T1000 (cell line): ENCODE results near the gene RETREG1.
"Not testable (repeated sequence)": the region's sequence is repeated elsewhere in the genome, so short reads cannot be mapped to it uniquely, and the experiment has no call there.

Source experiments
- DNase-seq: peaks from one replicate; lab custom pipeline; 2025; ENCODE audit warnings: mixed read lengths; lab: John Stamatoyannopoulos, UW

Gene RETREG1

GRCh38 chr5:16616536-16617273, at the start of gene RETREG1:
TSS of gene RETREG1 (minus strand) at chr5:16616997. CDS start at chr5:16616971, 26 bp downstream.
- DNase-seq = peak; percentile 56

GRCh38 chr5:16666130-16666882, 49.5 kb upstream of the RETREG1 start:
- DNase-seq = no peak

GRCh38 chr5:16665601-16666000, 48.8 kb upstream of the RETREG1 start:
- no peak for DNase-seq

GRCh38 chr5:16664368-16664767, 47.6 kb upstream of the RETREG1 start:
- DNase-seq = no peak

- no peak for DNase-seq
Measured at GRCh38 chr5:16663840-16664239, 47.0 kb upstream of the RETREG1 start.

GRCh38 chr5:16661713-16662112, 44.9 kb upstream of the RETREG1 start:
- DNase-seq = no peak

- no peak for DNase-seq
Measured at GRCh38 chr5:16660982-16661381, 44.2 kb upstream of the RETREG1 start.

GRCh38 chr5:16659536-16659935, 42.7 kb upstream of the RETREG1 start:
- no peak for DNase-seq

GRCh38 chr5:16656561-16657191, 39.9 kb upstream of the RETREG1 start:
- no peak for DNase-seq

GRCh38 chr5:16654647-16655334, 38.0 kb upstream of the RETREG1 start:
- DNase-seq = no peak

- DNase-seq = not testable (repeated sequence)
Measured at GRCh38 chr5:16648739-16649138, 31.9 kb upstream of the RETREG1 start.

GRCh38 chr5:16644301-16644889, 27.6 kb upstream of the RETREG1 start:
- DNase-seq = no peak

GRCh38 chr5:16642867-16643266, 26.1 kb upstream of the RETREG1 start:
- DNase-seq = no peak

- DNase-seq = no peak
Measured at GRCh38 chr5:16639206-16639605, 22.4 kb upstream of the RETREG1 start.

GRCh38 chr5:16628376-16628775, 11.6 kb upstream of the RETREG1 start:
- no peak for DNase-seq

GRCh38 chr5:16626696-16627264, 10.0 kb upstream of the RETREG1 start:
- DNase-seq = no peak

- no peak for DNase-seq
Measured at GRCh38 chr5:16625096-16625495, 8.3 kb upstream of the RETREG1 start.

- DNase-seq = no peak
Measured at GRCh38 chr5:16619136-16619535, 2.3 kb upstream of the RETREG1 start.

- DNase-seq = no peak
Measured at GRCh38 chr5:16618138-16618897, 1.5 kb upstream of the RETREG1 start.

GRCh38 chr5:16617274-16617968, 624 bp upstream of the RETREG1 start:
- DNase-seq = no peak
